IPS-18c (cell line): ENCODE results near the gene NUDT2.
"Not testable (repeated sequence)": the region's sequence is repeated elsewhere in the genome, so short reads cannot be mapped to it uniquely, and the experiment has no call there.

Experiments
- H3K4me3 ChIP-seq: 2 replicates; pipeline ENCODE4 v1.7.0; 2013; ENCODE audit warnings: low read depth, mild to moderate bottlenecking, low read length, moderate library complexity; ENCODE audit not compliant: insufficient read depth
- H3K9me3 ChIP-seq: one replicate; pipeline ENCODE4 v1.6.1; 2013; ENCODE audit warnings: mild to moderate bottlenecking, low read length, moderate library complexity; ENCODE audit not compliant: control insufficient read depth, insufficient read depth

The NUDT2 gene

DNA sequence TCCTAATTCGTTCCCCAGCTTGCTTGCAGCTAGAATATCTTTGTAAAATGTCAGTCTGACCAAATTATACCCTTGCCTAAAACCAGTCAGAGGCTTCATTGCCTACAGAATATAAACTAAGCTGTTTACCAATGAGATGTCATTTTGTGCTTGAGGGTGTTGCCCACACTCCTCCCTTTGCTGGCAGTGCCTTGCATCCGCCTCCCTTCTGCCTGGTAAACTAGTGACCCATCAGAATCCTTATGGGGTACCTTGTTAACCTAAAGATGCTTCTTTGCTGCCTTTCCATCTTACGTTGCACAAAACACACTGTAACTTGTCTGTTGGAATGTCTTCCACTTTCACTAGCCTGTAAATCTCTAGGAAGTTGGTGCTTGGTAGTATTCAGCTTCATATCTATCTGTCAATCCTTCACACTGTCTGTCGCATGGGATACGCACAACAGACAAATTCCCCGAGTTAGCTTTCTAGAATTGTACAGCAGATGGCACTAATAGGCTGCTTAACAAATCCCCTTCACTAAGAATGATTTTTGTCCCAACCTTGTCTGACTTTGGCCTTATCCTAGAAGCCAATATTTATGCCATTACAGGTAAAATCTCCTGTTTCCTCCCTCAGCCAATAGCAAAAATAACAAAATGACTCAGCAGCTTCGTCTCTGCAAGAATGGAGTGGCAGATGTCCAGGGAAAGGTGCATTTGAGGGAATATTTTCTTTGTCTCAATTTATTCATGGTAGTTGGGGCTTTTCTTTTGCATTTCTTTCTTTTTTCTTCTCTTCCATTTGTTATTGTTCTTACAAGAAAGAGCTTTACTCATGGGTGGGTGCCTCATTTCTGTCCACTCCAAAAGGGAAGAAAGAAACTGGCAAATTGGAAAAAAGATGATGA lies 3.0 kb downstream of the NUDT2 start:
- no peak overlapping the region for H3K4me3 ChIP-seq

DNA sequence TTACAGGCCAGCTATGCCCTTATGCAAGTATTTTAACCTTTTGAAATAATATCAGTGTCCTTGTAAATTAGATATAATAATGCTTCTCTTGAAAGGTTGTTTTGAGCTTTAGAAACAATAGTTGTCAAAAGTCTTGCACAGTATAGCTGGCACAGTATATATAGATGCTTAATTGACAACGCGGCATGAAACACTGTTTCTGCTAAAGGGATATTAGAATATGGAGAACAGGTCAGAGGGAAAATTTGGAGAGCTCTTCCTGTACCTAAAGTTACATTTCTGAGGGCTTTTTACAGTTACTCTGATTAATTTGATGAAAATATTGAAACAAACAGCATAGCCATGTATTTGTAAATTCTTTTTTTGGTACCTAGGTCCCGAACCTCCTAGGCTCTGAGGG lies 4.5 kb downstream of the NUDT2 start:
- Histone ChIP-seq H3K4me3 (no peak overlapping the region), H3K9me3 (no peaks in the 10 kb centered on the region)

More for the DNA sequence above, 3.0 kb downstream of the NUDT2 start:
- no peaks in the 10 kb centered on the region for H3K9me3 ChIP-seq

DNA sequence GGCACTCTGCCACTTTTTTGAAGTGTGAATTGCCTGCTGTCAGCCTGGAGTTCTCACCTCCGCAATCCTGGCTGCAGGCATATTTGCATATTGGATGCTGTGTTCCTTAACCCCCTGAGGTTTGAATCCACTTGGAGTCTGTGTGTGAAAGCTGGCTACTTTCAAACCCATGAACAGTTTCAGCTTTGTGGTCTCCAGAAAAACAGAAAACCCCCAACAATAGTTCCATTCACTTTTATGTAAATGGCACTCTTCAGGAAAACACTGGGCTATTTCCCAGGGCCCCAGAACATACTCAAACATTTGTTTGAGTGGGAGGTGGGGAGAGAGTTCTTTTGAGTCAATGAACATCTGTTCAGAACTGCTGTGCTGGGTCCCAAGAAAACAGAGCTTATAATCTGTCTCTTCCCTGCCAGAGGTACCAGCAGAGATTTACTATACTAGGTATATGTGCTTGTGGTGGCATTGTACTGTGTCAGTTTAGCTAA lies 5.0 kb downstream of the NUDT2 start:
- no peak overlapping the region for H3K4me3 ChIP-seq

DNA sequence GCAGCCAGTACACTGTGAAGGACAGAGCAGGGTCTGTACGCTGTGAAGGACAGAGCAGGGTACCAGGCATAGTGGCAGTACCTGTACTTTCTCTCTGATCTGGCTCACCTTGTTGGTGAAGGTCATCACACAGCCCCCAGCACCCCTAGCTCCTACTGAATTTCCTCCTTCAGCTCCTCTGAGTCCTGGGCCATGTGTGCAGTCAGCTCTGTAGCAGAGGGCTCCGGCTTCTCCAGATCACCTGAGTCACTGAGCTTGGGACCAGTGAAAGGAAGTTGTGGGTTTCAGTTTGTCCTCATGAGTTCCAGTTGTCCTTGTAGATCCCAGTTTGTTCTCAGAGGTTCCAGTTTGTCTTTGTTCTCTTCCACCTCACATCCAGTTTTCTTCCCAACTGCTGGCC lies 5.5 kb downstream of the NUDT2 start:
- Histone ChIP-seq H3K9me3 (no peaks in the 10 kb centered on the region), H3K4me3 (no peak overlapping the region; the same call in 1 of the 2 replicates)

More for the DNA sequence above, 5.0 kb downstream of the NUDT2 start:
- H3K9me3 ChIP-seq = no peaks in the 10 kb centered on the region

DNA sequence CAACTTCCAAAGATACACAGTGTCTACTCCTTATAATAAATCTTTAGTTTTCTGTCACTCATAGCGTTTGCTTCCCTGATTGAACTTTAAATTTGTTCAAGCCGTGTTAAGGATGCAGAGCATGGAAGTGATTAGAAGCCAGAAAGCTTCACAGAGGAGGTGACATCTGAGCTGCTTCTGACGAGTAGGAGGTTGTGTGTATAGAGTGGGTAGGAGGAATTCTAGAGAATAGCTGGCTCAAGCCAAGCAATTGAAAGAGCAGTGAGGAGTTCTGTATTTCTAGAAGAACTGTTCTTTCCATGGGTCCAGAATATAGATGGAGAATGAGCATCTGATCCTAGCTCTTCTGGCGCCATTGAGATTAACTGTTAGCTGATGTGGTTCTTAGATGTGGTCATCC lies 6.0 kb downstream of the NUDT2 start:
- Histone ChIP-seq H3K9me3 (no peaks in the 10 kb centered on the region), H3K4me3 (no peak overlapping the region)

DNA sequence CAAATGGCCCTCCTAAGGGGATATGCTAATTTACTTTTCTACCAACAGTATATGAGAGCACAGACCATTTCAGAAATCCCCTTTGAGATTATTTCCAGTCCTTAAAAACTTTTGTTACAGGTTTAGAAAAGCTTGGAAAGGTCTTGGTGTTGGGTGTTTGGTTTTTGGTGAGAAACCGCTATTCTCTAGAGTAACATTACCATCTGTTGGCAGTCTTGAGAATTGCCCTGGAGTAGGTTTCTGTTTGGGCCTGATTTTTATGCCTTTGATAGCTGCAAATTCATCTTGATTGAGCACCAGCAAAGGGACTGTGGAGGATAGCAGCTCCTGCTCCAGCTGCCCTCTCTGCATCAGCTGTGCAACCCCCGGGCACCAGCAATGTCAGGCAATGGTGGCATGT lies 8.0 kb downstream of the NUDT2 start:
- Histone ChIP-seq H3K4me3 (no peak overlapping the region), H3K9me3 (no peaks in the 10 kb centered on the region)

GRCh38 chr9:34338079-34338478 lies 8.7 kb downstream of the NUDT2 start:
- H3K9me3 ChIP-seq, H3K4me3 ChIP-seq: not testable (repeated sequence)

- no peaks in the 10 kb centered on the region for H3K9me3 ChIP-seq
- no peak overlapping the region for H3K4me3 ChIP-seq
Measured at GRCh38 chr9:34338665-34339385, 9.5 kb downstream of the NUDT2 start.

DNA sequence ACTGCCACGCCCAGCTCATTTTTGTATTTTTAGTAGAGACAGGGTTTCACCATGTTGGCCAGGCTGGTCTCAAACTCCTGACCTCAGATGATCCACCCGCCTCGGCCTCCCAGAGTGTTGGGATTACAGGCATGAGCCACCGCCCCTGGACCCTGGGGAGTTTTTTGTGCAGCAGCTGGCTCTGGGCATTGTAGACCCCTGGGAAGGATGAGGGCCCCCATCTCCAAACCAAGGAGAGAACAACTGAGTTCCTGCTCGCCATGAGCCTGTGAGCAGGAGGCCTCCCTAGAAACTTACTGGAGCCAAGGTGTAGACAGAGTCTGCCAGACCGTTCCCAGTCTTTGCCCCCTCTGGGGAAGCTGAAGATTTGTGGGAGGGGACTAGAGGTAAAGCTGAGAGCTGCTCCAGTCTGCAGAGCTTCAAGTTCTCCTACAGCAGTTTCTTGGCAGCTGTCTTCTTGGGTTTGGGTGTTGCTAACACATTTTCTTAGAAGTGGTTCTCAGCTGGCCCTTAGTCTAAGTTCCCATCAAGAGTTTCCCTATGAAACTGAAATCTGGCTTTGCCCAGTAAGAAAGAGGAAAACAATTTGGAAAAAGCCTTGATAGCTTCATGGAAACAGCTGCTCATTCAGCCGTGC lies 12.4 kb downstream of the NUDT2 start:
- no peaks in the 10 kb centered on the region for H3K9me3 ChIP-seq
- no peak overlapping the region for H3K4me3 ChIP-seq

- no peak overlapping the region for H3K4me3 ChIP-seq
- H3K9me3 ChIP-seq = no peaks in the 10 kb centered on the region
Measured at GRCh38 chr9:34343090-34343489, 13.7 kb downstream of the NUDT2 start.

DNA sequence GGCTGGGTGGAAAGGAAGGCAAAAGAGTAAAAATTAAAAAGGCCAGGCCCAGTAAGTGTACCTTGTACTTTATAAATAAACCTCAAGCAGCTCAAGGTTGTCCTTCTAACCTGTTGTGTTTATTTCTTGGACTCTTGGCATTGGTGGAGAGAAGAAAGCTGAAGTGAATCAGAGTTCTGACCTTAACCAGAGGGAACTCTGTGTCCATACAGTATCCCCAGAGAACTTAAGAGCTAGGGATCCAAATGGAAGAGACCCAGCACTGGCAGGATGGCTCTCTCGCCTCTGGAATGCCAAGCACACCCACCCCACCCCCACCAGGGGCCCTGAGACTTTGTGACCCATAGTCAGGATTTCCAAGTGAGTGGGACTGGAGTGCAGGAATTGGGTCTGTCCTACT lies 14.2 kb downstream of the NUDT2 start:
- no peak overlapping the region for H3K4me3 ChIP-seq
- H3K9me3 ChIP-seq = no peaks in the 10 kb centered on the region

GRCh38 chr9:34346873-34347799 lies 17.8 kb downstream of the NUDT2 start:
- Histone ChIP-seq H3K4me3 (no peak overlapping the region), H3K9me3 (no peaks in the 10 kb centered on the region)

DNA sequence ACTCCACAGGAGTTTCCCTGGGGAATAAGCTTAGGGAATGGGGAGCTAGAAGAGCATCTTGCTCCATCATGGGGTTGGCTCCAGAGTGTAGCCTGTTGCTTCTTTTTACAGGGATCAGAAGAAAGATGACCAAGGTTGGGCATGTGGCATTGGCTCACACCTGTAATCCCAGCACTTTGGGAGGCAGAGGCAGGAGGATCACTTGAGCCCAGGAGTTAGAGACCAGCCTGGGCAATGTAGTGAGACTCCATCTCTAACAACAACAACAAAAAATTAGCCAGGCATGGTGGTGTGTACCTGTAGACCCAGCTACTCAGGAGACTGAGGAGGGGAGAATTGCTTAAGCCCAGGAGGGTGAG lies 18.4 kb downstream of the NUDT2 start:
- no peak overlapping the region for H3K4me3 ChIP-seq
- no peaks in the 10 kb centered on the region for H3K9me3 ChIP-seq

DNA sequence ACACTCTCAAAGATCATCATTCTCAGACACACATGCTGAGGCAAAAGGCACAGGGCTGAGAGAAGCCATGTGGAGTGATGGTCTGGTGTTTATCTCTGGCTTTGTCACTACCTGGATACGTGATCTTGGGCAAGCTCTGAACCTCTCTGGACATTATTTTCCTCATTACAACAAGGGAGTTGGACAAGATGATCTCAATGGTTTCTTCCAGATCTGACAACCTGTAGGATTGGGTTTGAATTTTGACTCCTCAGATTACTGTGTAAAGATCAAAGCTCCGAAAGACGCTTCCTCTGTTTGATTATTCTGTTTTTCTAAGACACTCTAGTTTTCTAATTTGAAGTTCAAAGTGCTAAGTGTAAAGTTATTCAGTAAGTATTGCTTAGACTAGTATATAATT lies 20.0 kb downstream of the NUDT2 start:
- Histone ChIP-seq H3K9me3 (no peaks in the 10 kb centered on the region), H3K4me3 (no peak overlapping the region)

GRCh38 chr9:34352122-34352652 lies 22.8 kb downstream of the NUDT2 start:
- H3K4me3 ChIP-seq, H3K9me3 ChIP-seq: not testable (repeated sequence)

DNA sequence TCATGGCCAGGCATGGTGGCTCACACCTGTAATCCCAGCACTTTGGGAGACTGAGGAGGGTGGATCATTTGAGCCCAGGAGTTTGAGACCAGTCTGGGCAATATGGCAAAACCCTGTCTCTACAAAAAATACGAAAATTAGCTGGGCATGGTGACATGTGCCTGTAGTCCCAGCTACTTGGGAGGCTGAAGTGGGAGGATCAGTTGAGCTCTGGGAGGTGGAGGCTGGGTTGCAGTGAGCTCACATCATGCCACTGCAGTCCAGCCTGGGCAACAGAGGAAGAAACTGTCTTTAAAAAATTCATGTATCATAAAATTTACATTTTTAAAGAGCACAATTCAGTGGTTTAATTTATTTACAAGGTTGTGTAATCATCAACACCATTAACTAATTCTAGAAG lies 23.6 kb downstream of the NUDT2 start:
- not testable (repeated sequence) for H3K9me3 ChIP-seq, H3K4me3 ChIP-seq
